ENCODE data around the gene TENM3.

TENM3 gene

DNA sequence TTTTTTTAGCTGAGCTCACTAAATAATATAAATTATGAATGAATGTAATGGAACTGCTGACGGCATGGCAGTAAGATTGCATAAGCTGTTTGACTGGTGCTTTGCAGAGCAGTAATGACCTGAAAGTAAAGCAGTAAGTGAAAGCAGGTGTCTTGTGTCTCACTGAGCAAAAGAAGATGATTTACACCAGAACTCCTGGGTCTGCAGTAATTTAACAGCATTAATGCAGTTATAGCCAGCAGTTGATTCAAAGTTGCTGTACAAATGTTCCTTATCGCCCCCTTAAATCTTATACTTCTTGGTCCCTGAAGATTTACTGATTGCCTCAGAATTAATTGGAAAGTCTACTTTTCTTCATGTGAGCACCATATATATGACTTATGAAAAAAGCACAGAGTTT lies 486.3 kb downstream of the TENM3 start:
- Histone ChIP-seq H3K9ac (ENCODE audit: low read length) (no peak overlapping the region), H3K27ac (ENCODE audit: low read length) (no peak overlapping the region), H3K36me3 (replicated peaks; ENCODE audit: low read depth, low read length) (no peaks in the 10 kb centered on the region), H3K4me2 (ENCODE audit: low read length) (no peak overlapping the region), H3K9me3 (ENCODE audit: insufficient read depth, low read length) (no peaks in the 10 kb centered on the region), H3K4me1 (ENCODE audit: low read length) (no peaks in the 10 kb centered on the region), H4K20me1 (ENCODE audit: insufficient read depth, low read length) (no peaks in the 10 kb centered on the region), H3K27me3 (ENCODE audit: low read depth, low read length) (no peaks in the 10 kb centered on the region), H2AFZ (ENCODE audit: low read depth, low read length) (no peak overlapping the region), H3K4me3 (ENCODE audit: low read length) (no peak overlapping the region), H3K79me2 (ENCODE audit: low read length) (no peaks in the 10 kb centered on the region)
- TF ChIP-seq, protein P1, sequence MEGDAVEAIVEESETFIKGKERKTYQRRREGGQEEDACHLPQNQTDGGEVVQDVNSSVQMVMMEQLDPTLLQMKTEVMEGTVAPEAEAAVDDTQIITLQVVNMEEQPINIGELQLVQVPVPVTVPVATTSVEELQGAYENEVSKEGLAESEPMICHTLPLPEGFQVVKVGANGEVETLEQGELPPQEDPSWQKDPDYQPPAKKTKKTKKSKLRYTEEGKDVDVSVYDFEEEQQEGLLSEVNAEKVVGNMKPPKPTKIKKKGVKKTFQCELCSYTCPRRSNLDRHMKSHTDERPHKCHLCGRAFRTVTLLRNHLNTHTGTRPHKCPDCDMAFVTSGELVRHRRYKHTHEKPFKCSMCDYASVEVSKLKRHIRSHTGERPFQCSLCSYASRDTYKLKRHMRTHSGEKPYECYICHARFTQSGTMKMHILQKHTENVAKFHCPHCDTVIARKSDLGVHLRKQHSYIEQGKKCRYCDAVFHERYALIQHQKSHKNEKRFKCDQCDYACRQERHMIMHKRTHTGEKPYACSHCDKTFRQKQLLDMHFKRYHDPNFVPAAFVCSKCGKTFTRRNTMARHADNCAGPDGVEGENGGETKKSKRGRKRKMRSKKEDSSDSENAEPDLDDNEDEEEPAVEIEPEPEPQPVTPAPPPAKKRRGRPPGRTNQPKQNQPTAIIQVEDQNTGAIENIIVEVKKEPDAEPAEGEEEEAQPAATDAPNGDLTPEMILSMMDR (IDR thresholded peaks at IDR 0.05; ENCODE audit: low read depth, low read length) = no peak
- no peak for TF ChIP-seq EZH2phosphoT487 (IDR thresholded peaks at IDR 0.05; ENCODE audit: low read depth)

- Histone ChIP-seq H4K20me1 (ENCODE audit: insufficient read depth, low read length) (no peaks in the 10 kb centered on the region), H3K4me2 (ENCODE audit: low read length) (no peak overlapping the region), H3K27ac (ENCODE audit: low read length) (no peak overlapping the region), H3K9ac (ENCODE audit: low read length) (no peak overlapping the region), H3K36me3 (replicated peaks; ENCODE audit: low read depth, low read length) (no peaks in the 10 kb centered on the region), H3K4me3 (ENCODE audit: low read length) (no peak overlapping the region), H3K9me3 (ENCODE audit: insufficient read depth, low read length) (no peaks in the 10 kb centered on the region), H3K27me3 (ENCODE audit: low read depth, low read length) (no peaks in the 10 kb centered on the region), H2AFZ (ENCODE audit: low read depth, low read length) (no peak overlapping the region), H3K4me1 (ENCODE audit: low read length) (no peaks in the 10 kb centered on the region), H3K79me2 (ENCODE audit: low read length) (no peaks in the 10 kb centered on the region)
- TF ChIP-seq, protein P1 (IDR thresholded peaks at IDR 0.05; ENCODE audit: low read depth, low read length) = no peak
- no peak for TF ChIP-seq EZH2phosphoT487 (IDR thresholded peaks at IDR 0.05; ENCODE audit: low read depth)
Measured at GRCh38 chr4:182730791-182731190, 487.6 kb downstream of the TENM3 start.

- Histone ChIP-seq H3K4me2 (ENCODE audit: low read length) (no peak overlapping the region), H3K79me2 (ENCODE audit: low read length) (no peaks in the 10 kb centered on the region), H3K4me3 (ENCODE audit: low read length) (no peak overlapping the region), H4K20me1 (ENCODE audit: insufficient read depth, low read length) (no peaks in the 10 kb centered on the region), H2AFZ (ENCODE audit: low read depth, low read length) (no peak overlapping the region), H3K27ac (ENCODE audit: low read length) (no peak overlapping the region), H3K36me3 (replicated peaks; ENCODE audit: low read depth, low read length) (no peaks in the 10 kb centered on the region), H3K9ac (ENCODE audit: low read length) (no peak overlapping the region), H3K9me3 (ENCODE audit: insufficient read depth, low read length) (no peaks in the 10 kb centered on the region), H3K27me3 (ENCODE audit: low read depth, low read length) (no peaks in the 10 kb centered on the region), H3K4me1 (ENCODE audit: low read length) (no peaks in the 10 kb centered on the region)
- TF ChIP-seq, protein P1 (IDR thresholded peaks at IDR 0.05; ENCODE audit: low read depth, low read length) = no peak
- TF ChIP-seq EZH2phosphoT487 (IDR thresholded peaks at IDR 0.05; ENCODE audit: low read depth) = no peak
Measured at GRCh38 chr4:182736207-182736606, 493.0 kb downstream of the TENM3 start.

DNA sequence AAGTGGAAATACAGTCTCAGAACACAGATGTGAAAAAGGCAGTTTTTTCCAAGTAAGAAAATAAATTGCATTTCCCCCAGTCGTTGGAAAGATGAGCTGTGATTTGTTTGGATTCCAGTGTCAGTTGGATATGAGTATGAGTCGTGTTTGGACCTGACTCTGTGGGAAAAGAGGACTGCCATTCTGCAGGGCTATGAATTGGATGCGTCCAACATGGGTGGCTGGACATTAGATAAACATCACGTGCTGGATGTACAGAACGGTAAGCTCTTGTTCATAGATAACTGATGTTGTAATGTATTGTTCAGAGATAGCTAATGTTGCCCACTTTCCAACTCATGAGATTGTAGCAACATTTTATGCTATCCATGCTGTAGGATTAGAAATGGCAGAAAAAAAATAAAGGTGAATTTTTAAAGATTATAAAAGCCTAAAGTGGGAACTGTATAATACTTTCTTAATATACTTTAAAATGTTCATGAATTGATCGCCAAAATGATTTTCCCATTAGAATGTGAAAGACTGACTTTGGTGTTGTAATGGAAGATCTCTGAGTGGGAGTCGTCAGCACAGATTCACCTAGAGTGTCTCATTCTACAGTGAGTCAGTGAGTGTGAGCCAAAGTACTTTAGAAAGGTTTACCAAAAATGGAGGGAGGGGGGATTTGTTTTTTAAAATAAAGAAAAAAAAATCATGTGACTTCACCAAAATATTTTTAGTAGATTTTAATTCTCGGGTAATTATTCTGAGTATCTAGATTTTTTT lies 495.3 kb downstream of the TENM3 start:
- H3K27me3 ChIP-seq (ENCODE audit: low read depth, low read length) = no peaks in the 10 kb centered on the region
- H3K36me3 ChIP-seq (replicated peaks; ENCODE audit: low read depth, low read length) = no peaks in the 10 kb centered on the region
- no peak for TF ChIP-seq EZH2phosphoT487 (IDR thresholded peaks at IDR 0.05; ENCODE audit: low read depth)
- TF ChIP-seq, protein P1 (IDR thresholded peaks at IDR 0.05; ENCODE audit: low read depth, low read length) = no peak
- no peaks in the 10 kb centered on the region for H3K9me3 ChIP-seq (ENCODE audit: insufficient read depth, low read length)
- no peak overlapping the region for H2AFZ ChIP-seq (ENCODE audit: low read depth, low read length)
- H3K9ac ChIP-seq (ENCODE audit: low read length) = no peak overlapping the region
- H3K27ac ChIP-seq (ENCODE audit: low read length) = no peak overlapping the region
- no peaks in the 10 kb centered on the region for H3K4me1 ChIP-seq (ENCODE audit: low read length)
- H3K79me2 ChIP-seq (ENCODE audit: low read length) = no peaks in the 10 kb centered on the region
- H4K20me1 ChIP-seq (ENCODE audit: insufficient read depth, low read length) = no peaks in the 10 kb centered on the region
- H3K4me2 ChIP-seq (ENCODE audit: low read length) = no peak overlapping the region
- no peak overlapping the region for H3K4me3 ChIP-seq (ENCODE audit: low read length)
